Measurements from ENCODE around the gene SUSD1.
"Not testable (repeated sequence)": the region's sequence is repeated elsewhere in the genome, so short reads cannot be mapped to it uniquely, and the experiment has no call there.

Gene SUSD1

DNA sequence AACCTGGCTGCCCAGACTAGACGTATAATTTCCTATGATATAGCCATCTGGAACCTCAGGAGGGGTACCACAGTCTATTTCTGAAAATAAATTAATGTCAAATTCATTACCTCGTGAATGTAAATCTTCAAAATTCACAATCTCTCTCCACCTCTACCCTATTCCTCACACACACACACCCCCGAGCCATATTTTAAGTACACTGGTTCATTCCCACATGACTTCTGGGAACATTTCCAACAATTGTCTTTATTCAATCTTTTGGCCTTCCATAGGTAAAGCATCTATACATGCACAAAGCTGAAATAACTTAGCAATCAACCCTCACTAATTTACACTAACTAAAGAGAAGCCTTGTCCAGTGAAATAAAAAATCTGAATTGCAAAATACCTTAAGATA lies 32.7 kb downstream of the SUSD1 start:
- in situ Hi-C loops (cut with HindIII; ENCODE audit: low pct_ligation_motif_present, low pct_unique_long_range_greater_than_20kb, low sequenced_read_pairs) = no loop called here

GRCh38 chr9:112140936-112141335 lies 34.2 kb downstream of the SUSD1 start:
- DNase-seq = no peak

More for the DNA sequence above, 32.7 kb downstream of the SUSD1 start:
- DNase-seq = no peak

DNA sequence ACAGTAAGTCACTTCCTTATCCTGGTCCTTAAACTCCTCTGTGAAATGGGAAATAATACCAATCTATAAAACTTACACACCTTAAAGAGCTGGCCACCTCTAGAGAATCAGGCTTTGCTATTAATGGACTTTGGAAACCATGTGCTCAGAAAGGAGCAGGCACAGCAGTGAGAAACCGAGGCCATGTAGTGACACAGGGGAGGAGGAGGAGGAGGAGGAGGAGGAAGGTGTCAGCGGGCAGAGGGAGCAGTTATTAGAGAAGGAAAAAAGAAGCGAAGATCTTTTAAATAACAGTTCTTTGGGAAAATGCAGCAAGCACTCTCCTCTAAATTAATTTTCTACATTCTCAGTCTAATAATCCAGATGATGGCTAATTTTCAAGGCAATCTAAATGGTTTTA lies 38.0 kb downstream of the SUSD1 start:
- in situ Hi-C loops (cut with HindIII; ENCODE audit: low pct_ligation_motif_present, low pct_unique_long_range_greater_than_20kb, low sequenced_read_pairs) = no loop called here
- no peak for DNase-seq

More at GRCh38 chr9:112140936-112141335, 34.2 kb downstream of the SUSD1 start:
- in situ Hi-C loops (cut with HindIII; ENCODE audit: low pct_ligation_motif_present, low pct_unique_long_range_greater_than_20kb, low sequenced_read_pairs) = no loop called here

- DNase-seq = no peak
- in situ Hi-C loops (cut with HindIII; ENCODE audit: low pct_ligation_motif_present, low pct_unique_long_range_greater_than_20kb, low sequenced_read_pairs) = no loop called here
Observed at GRCh38 chr9:112135706-112136105, 39.4 kb downstream of the SUSD1 start.

DNA sequence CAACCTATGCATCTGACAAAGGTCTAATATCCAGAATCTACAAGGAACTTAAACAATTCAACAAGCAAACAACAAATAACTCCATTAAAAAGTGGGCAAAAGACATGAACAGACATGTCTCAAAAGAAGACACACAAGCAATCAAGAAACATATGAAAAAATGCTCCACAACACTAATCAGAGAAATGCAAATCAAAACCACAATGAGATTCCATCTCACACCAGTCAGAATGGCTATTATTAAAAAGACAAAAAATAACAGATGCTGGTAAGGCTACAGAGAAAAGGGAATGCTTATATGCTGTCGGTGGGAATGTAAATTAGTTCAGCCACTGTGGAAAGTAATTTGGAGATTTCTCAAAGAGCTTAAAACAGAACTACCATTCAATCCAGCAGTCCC lies 41.3 kb downstream of the SUSD1 start:
- DNase-seq; in situ Hi-C loops (cut with HindIII; ENCODE audit: low pct_ligation_motif_present, low pct_unique_long_range_greater_than_20kb, low sequenced_read_pairs): not testable (repeated sequence)

DNA sequence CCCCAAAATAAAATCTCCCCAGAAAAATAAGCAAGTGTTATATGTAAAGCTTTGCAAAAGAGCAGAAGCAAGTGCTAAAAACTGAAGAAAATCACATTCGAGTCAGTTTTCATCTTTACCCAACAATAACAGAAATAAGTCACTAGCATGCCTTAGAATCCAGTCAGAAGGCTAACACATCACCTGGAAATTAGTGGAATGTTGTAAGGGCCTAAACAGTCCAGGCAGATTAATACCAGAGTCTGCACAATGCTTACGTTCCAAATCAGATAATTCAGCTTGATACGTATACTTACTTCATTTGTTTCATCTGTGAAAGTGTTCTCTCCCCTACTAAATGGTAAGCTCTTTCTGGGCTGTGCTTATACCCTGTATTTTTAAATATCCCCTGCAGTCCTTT lies 42.7 kb downstream of the SUSD1 start:
- in situ Hi-C loops (cut with HindIII; ENCODE audit: low pct_ligation_motif_present, low pct_unique_long_range_greater_than_20kb, low sequenced_read_pairs) = no loop called here
- no peak for DNase-seq

DNA sequence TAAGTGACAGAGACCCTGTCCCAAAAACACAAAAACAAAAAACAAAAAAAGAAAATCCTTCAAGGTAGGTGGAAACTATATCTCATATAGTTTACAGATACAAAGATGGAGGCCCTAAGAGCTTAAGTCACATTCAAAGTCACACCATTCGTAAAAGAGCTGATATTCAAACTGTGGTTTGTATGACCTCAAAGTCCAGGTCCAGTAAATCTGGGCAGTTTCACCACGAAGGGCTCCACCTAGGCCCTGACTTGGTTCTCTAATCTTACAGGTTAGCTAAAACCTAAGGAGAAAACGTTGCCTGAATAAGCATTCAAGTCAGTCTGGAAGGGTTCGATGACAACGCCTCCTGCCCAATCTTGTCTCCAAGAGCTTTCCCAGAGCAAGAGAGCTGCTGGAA lies 44.1 kb downstream of the SUSD1 start:
- in situ Hi-C loops (cut with HindIII; ENCODE audit: low pct_ligation_motif_present, low pct_unique_long_range_greater_than_20kb, low sequenced_read_pairs) = no loop called here
- no peak for DNase-seq

GRCh38 chr9:112130347-112130746 lies 44.8 kb downstream of the SUSD1 start:
- DNase-seq = no peak
- in situ Hi-C loops (cut with HindIII; ENCODE audit: low pct_ligation_motif_present, low pct_unique_long_range_greater_than_20kb, low sequenced_read_pairs) = no loop called here

DNA sequence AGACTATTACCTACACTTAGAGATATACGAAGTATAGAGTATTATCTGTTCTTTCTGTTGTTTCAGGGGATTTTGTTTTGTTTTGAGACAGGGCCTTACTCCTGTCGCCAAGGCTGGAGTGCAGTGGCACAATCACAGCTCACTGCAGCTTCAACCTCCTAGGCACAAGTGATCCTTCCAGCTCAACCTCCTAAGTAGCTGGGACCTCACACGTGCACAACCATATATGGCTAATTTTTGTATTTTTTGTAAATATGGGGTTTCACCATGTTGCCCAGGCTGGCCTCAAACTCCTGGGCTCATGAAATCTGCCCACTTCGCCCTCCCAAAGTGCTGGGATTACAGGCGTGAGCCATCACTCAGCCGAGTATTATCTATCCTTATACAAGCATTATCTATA lies 45.9 kb downstream of the SUSD1 start:
- in situ Hi-C loops (cut with HindIII; ENCODE audit: low pct_ligation_motif_present, low pct_unique_long_range_greater_than_20kb, low sequenced_read_pairs) = no loop called here
- no peak for DNase-seq

GRCh38 chr9:112128399-112128798 lies 46.7 kb downstream of the SUSD1 start:
- DNase-seq; in situ Hi-C loops (cut with HindIII; ENCODE audit: low pct_ligation_motif_present, low pct_unique_long_range_greater_than_20kb, low sequenced_read_pairs): not testable (repeated sequence)

GRCh38 chr9:112127281-112127680 lies 47.8 kb downstream of the SUSD1 start:
- DNase-seq = no peak
- in situ Hi-C loops (cut with HindIII; ENCODE audit: low pct_ligation_motif_present, low pct_unique_long_range_greater_than_20kb, low sequenced_read_pairs) = no loop called here

- in situ Hi-C loops (cut with HindIII; ENCODE audit: low pct_ligation_motif_present, low pct_unique_long_range_greater_than_20kb, low sequenced_read_pairs) = no loop called here
- peak; percentile 85 for DNase-seq
Observed at GRCh38 chr9:112125951-112126388, 49.1 kb downstream of the SUSD1 start.

GRCh38 chr9:112124156-112124555 lies 50.9 kb downstream of the SUSD1 start:
- no peak for DNase-seq
- in situ Hi-C loops (cut with HindIII; ENCODE audit: low pct_ligation_motif_present, low pct_unique_long_range_greater_than_20kb, low sequenced_read_pairs) = no loop called here

GRCh38 chr9:112121633-112122032 lies 53.5 kb downstream of the SUSD1 start:
- DNase-seq = no peak
- in situ Hi-C loops (cut with HindIII; ENCODE audit: low pct_ligation_motif_present, low pct_unique_long_range_greater_than_20kb, low sequenced_read_pairs) = no loop called here

DNA sequence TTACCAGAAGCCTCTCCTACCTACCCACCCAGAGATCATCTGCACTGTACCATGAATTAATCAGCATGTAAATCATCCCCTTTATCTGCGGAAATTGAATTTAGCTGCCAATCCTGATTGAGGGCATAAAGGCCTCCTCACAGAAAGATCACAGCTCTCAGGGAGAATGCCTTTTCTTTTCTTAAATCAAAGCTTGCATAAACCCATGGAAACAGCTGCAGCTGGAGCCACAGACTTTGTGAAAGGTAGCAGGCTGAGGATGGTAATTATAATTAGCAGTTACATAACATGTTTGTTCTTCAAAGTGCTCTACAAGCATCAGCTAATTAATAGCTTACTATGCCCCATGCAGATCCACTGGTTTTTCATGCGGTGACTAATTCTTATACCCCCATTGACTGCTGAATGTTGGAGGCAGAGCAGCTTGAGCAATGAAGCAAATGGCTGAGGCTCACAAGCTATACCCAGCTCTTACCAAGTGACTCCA lies 54.6 kb downstream of the SUSD1 start:
- in situ Hi-C loops (cut with HindIII; ENCODE audit: low pct_ligation_motif_present, low pct_unique_long_range_greater_than_20kb, low sequenced_read_pairs) = no loop called here
- no peak for DNase-seq

GRCh38 chr9:112120030-112120341 lies 55.1 kb downstream of the SUSD1 start:
- in situ Hi-C loops (cut with HindIII; ENCODE audit: low pct_ligation_motif_present, low pct_unique_long_range_greater_than_20kb, low sequenced_read_pairs) = no loop called here
- DNase-seq = no peak

GRCh38 chr9:112119225-112120029 lies 55.7 kb downstream of the SUSD1 start:
- peak; percentile 81 for DNase-seq
- in situ Hi-C loops (cut with HindIII; ENCODE audit: low pct_ligation_motif_present, low pct_unique_long_range_greater_than_20kb, low sequenced_read_pairs) = no loop called here

DNA sequence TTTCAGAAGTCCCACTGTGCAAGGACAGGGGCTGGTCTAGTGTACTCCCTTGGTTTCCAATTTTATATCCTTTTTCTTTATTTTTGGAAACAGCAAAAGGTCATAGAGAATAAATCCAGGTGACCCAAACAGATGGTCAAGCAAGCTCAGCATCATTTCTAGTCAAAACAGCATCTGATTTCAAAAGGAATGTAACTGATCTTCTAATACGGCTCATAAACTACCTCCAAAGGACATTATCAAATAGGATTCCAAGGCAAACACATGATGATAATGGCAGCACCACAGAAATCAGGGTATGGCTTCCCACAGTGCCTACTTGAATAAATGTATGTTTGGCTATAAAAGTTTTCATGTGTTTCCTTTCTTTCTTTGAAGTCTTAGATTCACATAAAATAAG lies 57.1 kb downstream of the SUSD1 start:
- no peak for DNase-seq
- in situ Hi-C loops (cut with HindIII; ENCODE audit: low pct_ligation_motif_present, low pct_unique_long_range_greater_than_20kb, low sequenced_read_pairs) = no loop called here

DNA sequence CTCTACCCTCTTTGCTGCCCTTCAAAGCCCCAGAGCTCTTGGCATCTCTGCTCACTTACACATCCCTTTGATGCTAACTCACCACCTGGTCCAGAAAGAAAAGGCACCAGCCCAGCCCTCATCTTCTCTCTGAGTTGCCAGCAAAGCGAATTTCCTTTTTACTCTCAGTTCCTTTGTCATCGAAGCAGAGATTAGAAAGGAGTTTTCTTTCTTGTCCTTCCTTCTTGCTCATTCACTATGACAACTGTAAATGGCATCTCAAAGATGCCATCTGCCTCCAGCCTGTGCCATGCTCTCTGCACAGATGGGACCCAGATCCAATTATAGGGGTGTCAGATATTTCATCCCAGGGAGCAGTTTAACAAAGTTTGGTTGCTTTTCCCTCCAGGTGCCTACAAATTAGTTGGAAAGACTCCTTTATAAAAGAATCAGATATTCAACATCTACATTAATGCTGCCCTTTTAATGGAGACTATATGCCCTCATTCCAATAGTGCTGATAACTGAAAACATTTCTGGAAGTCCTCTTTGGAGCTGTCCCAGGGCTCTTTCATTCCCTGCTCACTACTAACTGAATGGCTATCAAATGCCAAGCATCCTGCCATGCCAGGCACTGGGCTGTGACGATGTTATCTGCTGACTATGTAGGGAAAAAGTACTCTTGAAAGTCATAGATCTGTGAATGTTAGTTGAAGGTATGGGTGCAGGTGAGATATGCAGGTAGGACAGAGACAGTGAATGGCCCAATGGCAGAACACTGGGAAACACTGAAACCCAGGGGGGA lies 58.9 kb downstream of the SUSD1 start:
- peak; percentile 18 for DNase-seq
- in situ Hi-C loops (cut with HindIII; ENCODE audit: low pct_ligation_motif_present, low pct_unique_long_range_greater_than_20kb, low sequenced_read_pairs) = no loop called here

DNA sequence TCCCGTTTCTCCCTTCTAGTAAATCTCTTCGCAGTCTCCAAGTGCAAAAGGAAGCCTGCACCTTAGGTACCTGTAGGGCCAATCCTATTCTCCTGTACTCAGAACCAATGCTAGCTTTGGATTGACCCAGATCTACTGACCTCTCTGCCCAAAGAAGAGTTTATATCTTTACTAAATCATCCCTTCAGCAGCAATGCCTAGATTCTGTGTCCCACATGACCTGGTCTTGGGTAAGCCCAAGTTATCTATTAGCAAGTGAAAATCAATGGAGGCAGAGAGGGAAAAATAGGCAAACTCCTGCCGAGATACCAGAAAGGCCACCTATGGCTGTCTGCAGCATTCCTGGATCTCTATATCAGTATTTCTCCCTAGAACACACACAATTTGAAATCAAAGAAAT lies 60.0 kb downstream of the SUSD1 start:
- no peak for DNase-seq
- in situ Hi-C loops (cut with HindIII; ENCODE audit: low pct_ligation_motif_present, low pct_unique_long_range_greater_than_20kb, low sequenced_read_pairs) = no loop called here

Measured in ACHN (cell line).